Adrenal gland (tissue), 12 donors: ENCODE results near the gene PEX5. TPM values are rescaled to one million over a fixed set of nuclear protein-coding genes. Genes with fewer than 3 reads are reported as not detected.

Experiments
- DNase-seq, 7 donors: peaks; one replicate each; pipeline ENCODE4 v3.0.0-alpha.2; 2019 to 2020
- H3K27ac ChIP-seq, 5 donors: fragments of 200-600 bp; sonication (generic) in 4 of 5; 1 replicate in 3 of 5; 2 replicates in 2 of 5; pipeline versions ENCODE4 v1.5.1 to v1.8.0; 2016 to 2020; ENCODE audit warnings: mild to moderate bottlenecking in 1 of 5
- H3K27me3 ChIP-seq: fragments of 200-600 bp; 2 replicates; pipeline ENCODE4 v1.8.0; 2021
- H3K36me3 ChIP-seq, 2 donors: fragments of 200-600 bp; replicated peaks in 1 of 2; 1 replicate in 1 of 2; 2 replicates in 1 of 2; pipeline versions ENCODE4 v1.5.1 to v1.8.0; 2018 to 2022
- H3K4me1 ChIP-seq, 2 donors: fragments of 200-600 bp; replicated peaks in 1 of 2; 1 replicate in 1 of 2; 2 replicates in 1 of 2; pipeline versions ENCODE4 v1.5.1 to v1.8.0; 2018 to 2021
- H3K4me3 ChIP-seq, 4 donors: fragments of 200-600 bp; sonication (generic) in 3 of 4; one replicate each; pipeline ENCODE4 v1.5.1; 2016 to 2018
- H3K9me3 ChIP-seq, 3 donors: fragments of 200-600 bp; sonication (generic) in 1 of 3; replicated peaks in 1 of 3; 1 replicate in 2 of 3; 2 replicates in 1 of 3; pipeline versions ENCODE4 v1.5.1 to v1.8.0; 2016 to 2021
- CTCF ChIP-seq, 6 experiments: fragments of 450-650 bp in 4 of 6; fragments of 200-600 bp in 2 of 6; sonication (generic) in 1 of 6; IDR thresholded peaks; 1 replicate in 5 of 6; 2 replicates in 1 of 6; pipeline versions ENCODE4 v1.5.1 to v1.8.0; 2016 to 2021; ENCODE audit warnings: antibody characterized with exemption in 6 of 6, mild to moderate bottlenecking in 2 of 6, moderate library complexity in 1 of 6
- POLR2A ChIP-seq, 2 donors: fragments of 450-650 bp; IDR thresholded peaks; one replicate each; pipeline ENCODE4 v1.6.1; 2017; ENCODE audit warnings: antibody characterized with exemption in 2 of 2, mild to moderate bottlenecking in 2 of 2, moderate library complexity in 1 of 2
- WGBS, 4 donors: extraction: QIAGEN DNeasy Blood & Tissue Kit in 2 of 4; methylation state at CpG; one replicate each; pipeline versions ENCODE4 v1.1.5 to v1.1.7; 2013 to 2017; 5-methylcytosine and 5-hydroxymethylcytosine counted together
- intact Hi-C, 2 donors: fragments of 100-400 bp; cut with DNase I; formaldehyde crosslinking; loops; one replicate each; pipeline versions ENCODE4 v1.14.1 to v1.15.0; 2022 to 2023
- polyA plus RNA-seq, 3 donors: library from polyadenylated mRNA; stranded (reverse); fragments of 200-250 nt in 2 of 3; fragments of 350-450 nt in 1 of 3; fragmentation: Illumina TruSeq in 1 of 3; extraction: RNeasy Lipid Tissue Mini Kit (QIAGEN cat#74804) in 1 of 3; gene quantifications; one replicate each; pipeline ENCODE4 v1.2.3, GENCODE V29; 2013 to 2014
- total RNA-seq, 9 donors: library from RNA; depleted of rRNA in 4 of 9; stranded (reverse); fragments of >200 nt in 4 of 9; fragments of 120-200 nt in 1 of 9; fragmentation: NEBNext Ultra II Directional in 1 of 9; extraction: Animal tissue kit (Norgen Biotek cat#: 25700) in 1 of 9; gene quantifications; one replicate each; pipeline versions ENCODE4 v1.1.0 to v1.2.4, GENCODE V29; 2013 to 2023
- donor health status: healthy with polysubstance abuse.
- donor health status: Bipolar disorder and iron deficiency.
- donor health status: DM: yes; HTN: yes; CAD: no.
- donor health status: DM: no; HTN: no; CAD: no.
- donor health status: DM: no; HTN: no; CAD: no.
- donor health status: DM: yes; HTN: yes; CAD: no.

Gene PEX5
- total and polyA plus RNA-seq, 12 donors: 22.4 to 65.0 (median 36.7) TPM

GRCh38 chr12:7188562-7189397 is 706 bp upstream of the PEX5 start:
- DNase-seq: peak; percentile 74 to 94 (median 82)
- intact Hi-C loops: no loop called here
- Histone ChIP-seq H3K4me1 (peaks cover 10 to 17% of the 10 kb centered on the region in 2 donors), H3K27ac (peak overlapping the region; percentile 32 to 95 (median 91)), H3K36me3 (peaks cover 0 to 15% of the 10 kb centered on the region in 2 donors), H3K4me3 (peak overlapping the region in 3 of 4 donors; percentile 0 to 91 (median 82)), H3K27me3 (no peaks in the 10 kb centered on the region), H3K9me3 (no peaks in the 10 kb centered on the region)
- TF ChIP-seq POLR2A (IDR thresholded peaks at IDR 0.05) (no peak), CTCF (IDR thresholded peaks at IDR 0.05) (peak; percentile 36 to 68 (median 58))
- WGBS, 4 donors: 2 to 12% (median 3%) methylated on average over 12 to 21 of the region's 21 CpGs

DNA sequence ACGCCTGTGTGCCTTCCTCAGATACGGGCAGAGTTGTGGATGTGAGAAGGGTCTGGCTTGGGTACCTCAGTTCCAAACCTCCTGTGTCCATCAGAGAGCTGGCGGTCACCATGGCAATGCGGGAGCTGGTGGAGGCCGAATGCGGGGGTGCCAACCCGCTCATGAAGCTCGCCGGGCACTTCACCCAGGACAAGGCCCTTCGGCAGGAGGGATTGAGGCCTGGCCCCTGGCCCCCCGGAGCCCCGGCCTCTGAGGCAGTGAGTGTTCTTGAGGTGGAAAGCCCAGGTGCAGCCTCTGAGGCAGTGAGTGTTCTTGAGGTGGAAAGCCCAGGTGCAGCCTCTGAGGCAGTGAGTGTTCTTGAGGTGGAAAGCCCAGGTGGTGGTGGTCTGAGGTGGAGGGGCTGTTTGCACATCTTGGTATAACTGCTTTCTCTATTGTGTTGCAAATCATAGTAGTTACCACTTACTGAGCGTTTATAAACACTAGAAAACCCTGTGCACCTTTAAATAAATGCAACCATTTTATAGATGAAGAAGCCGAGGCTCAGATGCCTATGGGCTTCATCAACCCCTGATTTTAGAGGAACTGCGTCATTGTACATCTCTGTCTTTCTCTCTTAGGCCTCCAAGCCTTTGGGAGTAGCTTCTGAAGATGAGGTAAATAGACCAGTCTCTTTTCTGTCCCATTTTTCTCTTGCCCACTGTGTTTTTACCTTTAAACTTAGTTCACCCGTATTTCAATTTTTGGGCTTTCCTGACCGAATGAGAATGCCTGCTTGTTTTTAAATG is 976 bp downstream of the PEX5 start:
- intact Hi-C loops: no loop called here
- whole genome bisulfite sequencing, 4 donors: 28 to 55% (median 34%) methylated on average over 7 to 17 of the region's 17 CpGs
- Histone ChIP-seq H3K9me3 (no peaks in the 10 kb centered on the region), H3K27ac (peak overlapping the region in 4 of 5 donors; percentile 74 to 95 (median 93)), H3K27me3 (no peaks in the 10 kb centered on the region), H3K4me1 (peaks cover 10 to 17% of the 10 kb centered on the region in 2 donors), H3K4me3 (peak overlapping the region; percentile 71 to 91 (median 86)), H3K36me3 (peaks cover 0 to 15% of the 10 kb centered on the region in 2 donors)
- no peak for TF ChIP-seq CTCF (IDR thresholded peaks at IDR 0.05)
- TF ChIP-seq POLR2A (IDR thresholded peaks at IDR 0.05): no peak
- DNase-seq: peak in 6 of 7 donors; percentile 35 to 56 (median 48)

GRCh38 chr12:7193674-7194073 is 4.2 kb downstream of the PEX5 start:
- intact Hi-C loops: no loop called here
- Histone ChIP-seq H3K27me3 (no peaks in the 10 kb centered on the region), H3K27ac (no peak overlapping the region), H3K36me3 (peaks cover 0 to 26% of the 10 kb centered on the region in 2 donors), H3K4me3 (no peak overlapping the region), H3K9me3 (no peaks in the 10 kb centered on the region), H3K4me1 (peaks cover 3 to 9% of the 10 kb centered on the region in 2 donors)
- DNase-seq: no peak
- TF ChIP-seq CTCF (IDR thresholded peaks at IDR 0.05) (no peak), POLR2A (IDR thresholded peaks at IDR 0.05) (no peak)
- WGBS, 4 donors: 67 to 75% (median 68%) methylated on average over 2 of the region's 2 CpGs

- Histone ChIP-seq H3K27me3 (no peaks in the 10 kb centered on the region), H3K27ac (no peak overlapping the region), H3K9me3 (no peaks in the 10 kb centered on the region), H3K4me1 (no peaks in the 10 kb centered on the region), H3K36me3 (peaks cover 0 to 39% of the 10 kb centered on the region in 2 donors), H3K4me3 (no peak overlapping the region)
- WGBS, 4 donors: 81 to 92% (median 88%) methylated on average over 2 of the region's 2 CpGs
- no peak for DNase-seq
- no peak for TF ChIP-seq POLR2A (IDR thresholded peaks at IDR 0.05)
- TF ChIP-seq CTCF (IDR thresholded peaks at IDR 0.05): no peak
- intact Hi-C loops: no loop called here
These were observed 8.4 kb downstream of the PEX5 start for GRCh38 chr12:7197841-7198240.
